Measurements from ENCODE around the gene TECTA. TPM values are rescaled to one million over a fixed set of nuclear protein-coding genes. Genes with fewer than 3 reads are reported as not detected.

Gene TECTA
- 1.7 TPM for total RNA-seq

- no peak for DNase-seq
Measured at GRCh38 chr11:121100943-121101342, at the start of gene TECTA. Gene TECTA (plus strand): TSS chr11:121101243. CDS start chr11:121102666, 1,423 bp downstream.

GRCh38 chr11:121053244-121053643 is 47.8 kb upstream of the TECTA start:
- DNase-seq = no peak

GRCh38 chr11:121054266-121054665 is 46.8 kb upstream of the TECTA start:
- DNase-seq = no peak

- DNase-seq = no peak
Measured at GRCh38 chr11:121055076-121055475, 46.0 kb upstream of the TECTA start.

- no peak for DNase-seq
Measured at GRCh38 chr11:121057922-121058321, 43.1 kb upstream of the TECTA start.

- DNase-seq = no peak
Measured at GRCh38 chr11:121058941-121059340, 42.1 kb upstream of the TECTA start.

GRCh38 chr11:121059605-121060004 is 41.4 kb upstream of the TECTA start:
- DNase-seq = no peak

- DNase-seq = no peak
Measured at GRCh38 chr11:121063728-121064127, 37.3 kb upstream of the TECTA start.

- DNase-seq = no peak
Measured at GRCh38 chr11:121066623-121067022, 34.4 kb upstream of the TECTA start.

GRCh38 chr11:121067026-121067425 is 34.0 kb upstream of the TECTA start:
- no peak for DNase-seq

GRCh38 chr11:121067453-121067852 is 33.6 kb upstream of the TECTA start:
- DNase-seq = no peak

GRCh38 chr11:121067962-121068647 is 32.9 kb upstream of the TECTA start:
- DNase-seq = no peak

- DNase-seq = no peak
Measured at GRCh38 chr11:121068787-121069186, 32.3 kb upstream of the TECTA start.

GRCh38 chr11:121070951-121071845 is 29.8 kb upstream of the TECTA start:
- DNase-seq = no peak

GRCh38 chr11:121071846-121072450 is 29.1 kb upstream of the TECTA start:
- peak; percentile 3 for DNase-seq

GRCh38 chr11:121081321-121081720 is 19.7 kb upstream of the TECTA start:
- DNase-seq = no peak

GRCh38 chr11:121082219-121082618 is 18.8 kb upstream of the TECTA start:
- DNase-seq = no peak

GRCh38 chr11:121082670-121083069 is 18.4 kb upstream of the TECTA start:
- no peak for DNase-seq

GRCh38 chr11:121086866-121087265 is 14.2 kb upstream of the TECTA start:
- no peak for DNase-seq

GRCh38 chr11:121089566-121089965 is 11.5 kb upstream of the TECTA start:
- no peak for DNase-seq

GRCh38 chr11:121090145-121090721 is 10.8 kb upstream of the TECTA start:
- DNase-seq = no peak

- no peak for DNase-seq
Measured at GRCh38 chr11:121091492-121092152, 9.4 kb upstream of the TECTA start.

Data from occipital lobe (tissue), 2 donors.